NCI-H2081 (cell line): ENCODE measurements around the gene CASP3.
A peak's percentile ranks its signal among the peaks of the same experiment; 100 is the strongest.
"Not testable (repeated sequence)": the region's sequence is repeated elsewhere in the genome, so short reads cannot be mapped to it uniquely, and the experiment has no call there.

Experiments used
- DNase-seq, 2 experiments: peaks; one replicate each; lab custom pipeline; 2025; lab: John Stamatoyannopoulos, UW

Gene CASP3

DNA sequence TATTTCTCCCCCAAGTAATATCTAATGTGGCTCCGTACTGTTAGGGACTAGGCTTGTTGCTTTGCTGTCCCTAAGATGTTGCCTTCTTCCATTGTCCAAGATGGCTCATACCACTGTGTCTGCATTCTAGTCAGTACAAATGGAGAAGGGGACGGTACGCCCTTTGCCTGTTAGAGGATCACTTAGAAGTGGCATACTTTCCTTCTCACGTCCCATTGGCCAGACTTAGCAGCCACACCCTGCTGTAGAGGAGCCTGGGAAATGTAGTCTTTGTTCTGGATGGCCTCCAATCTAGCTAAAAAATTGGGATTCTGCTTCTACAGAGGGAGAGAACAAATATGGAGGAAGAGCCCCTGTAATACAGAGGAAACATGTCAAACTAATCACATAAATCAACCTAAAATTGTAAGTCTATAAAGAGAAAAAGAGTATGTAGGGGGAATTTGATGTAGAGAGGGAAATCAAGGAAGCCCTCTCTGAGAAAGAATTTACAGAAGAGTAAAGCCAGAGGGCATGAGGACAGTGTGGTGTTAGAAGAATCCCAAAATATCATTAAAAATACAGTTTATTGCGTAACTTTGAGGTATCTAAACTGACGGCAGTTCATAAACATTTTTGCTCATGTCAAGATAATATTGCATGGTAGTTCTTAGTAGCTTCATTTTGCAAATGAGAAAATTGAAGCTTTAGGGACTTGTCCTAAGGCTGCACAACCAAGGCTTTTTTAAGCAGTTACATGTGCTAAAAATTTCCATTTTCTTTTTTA is 15.4 kb upstream of the CASP3 start:
- DNase-seq, result no peak

DNA sequence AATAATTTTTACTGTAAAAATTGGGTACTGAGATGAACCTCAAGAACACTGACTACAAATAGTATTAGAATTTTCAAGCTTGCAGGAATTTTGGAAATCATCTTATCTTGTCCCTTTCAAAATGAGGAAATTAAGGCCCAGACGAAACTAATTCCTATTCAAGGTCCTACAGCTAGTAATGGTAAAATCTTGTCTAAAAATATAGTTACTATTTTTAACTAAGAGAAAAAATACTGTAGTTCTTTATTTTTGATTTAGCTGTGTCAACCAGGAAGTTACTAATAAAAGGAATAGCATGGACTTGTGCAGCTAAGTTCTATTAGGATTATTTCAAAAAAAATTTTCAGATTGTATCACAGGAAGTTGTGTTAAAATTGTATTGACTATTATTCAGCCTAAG is 13.0 kb upstream of the CASP3 start:
- no peak for DNase-seq

DNA sequence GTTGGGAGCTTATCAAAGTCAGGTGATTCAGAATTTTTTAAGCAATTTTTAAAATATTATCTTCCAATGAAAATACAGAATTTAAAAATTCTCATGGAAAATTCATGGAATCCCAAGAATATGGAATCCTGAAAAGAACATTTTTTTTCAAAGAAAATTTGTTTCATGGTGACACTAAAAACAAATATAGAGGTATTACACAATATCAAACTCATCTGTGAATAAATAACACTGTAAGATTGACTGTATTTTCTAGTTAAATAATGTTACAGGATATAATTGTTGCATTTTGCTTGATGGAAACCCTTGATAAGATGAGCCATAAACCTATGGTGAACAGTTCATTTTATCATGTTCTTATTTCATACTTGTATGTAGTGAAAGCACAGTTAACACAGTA is 11.7 kb upstream of the CASP3 start:
- DNase-seq, result no peak

DNA sequence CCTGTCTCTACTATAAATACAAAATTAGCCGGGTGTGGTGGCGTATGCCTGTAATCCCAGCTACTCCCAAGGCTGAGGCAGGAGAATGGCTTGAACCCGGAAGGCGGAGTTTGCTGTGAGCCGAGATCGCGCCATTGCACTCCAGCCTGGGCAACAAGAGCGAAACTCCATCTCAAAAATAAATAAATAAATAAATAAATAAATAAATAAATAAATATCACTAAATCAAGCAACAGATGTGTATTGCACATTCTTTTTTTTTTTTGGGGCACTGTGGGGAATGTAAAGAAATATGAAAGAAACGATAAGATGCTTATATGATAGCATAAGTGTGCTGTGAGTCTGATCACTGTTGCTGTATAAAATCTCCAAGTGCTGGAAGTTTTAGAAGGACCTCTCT is 8.6 kb upstream of the CASP3 start:
- not testable (repeated sequence) for DNase-seq

DNA sequence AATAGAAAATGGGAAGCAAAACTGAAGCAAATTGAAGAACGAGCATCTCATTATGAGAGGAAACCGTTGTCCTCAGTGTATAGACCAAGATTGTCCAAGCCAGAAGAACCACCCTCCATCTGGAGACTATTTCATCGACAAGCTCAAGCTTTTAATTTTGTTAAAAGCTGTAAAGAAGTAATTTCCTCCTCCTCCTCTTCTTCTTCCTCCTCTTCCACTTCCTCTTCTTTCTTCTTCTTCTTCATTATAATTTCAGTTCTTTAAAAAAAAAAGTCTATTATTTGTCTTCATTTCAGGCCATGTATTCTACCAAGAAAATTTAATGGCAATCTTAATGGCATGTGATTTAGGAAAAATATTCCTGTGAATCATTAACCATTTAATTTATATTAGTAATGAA is 7.9 kb upstream of the CASP3 start:
- no peak for DNase-seq

DNA sequence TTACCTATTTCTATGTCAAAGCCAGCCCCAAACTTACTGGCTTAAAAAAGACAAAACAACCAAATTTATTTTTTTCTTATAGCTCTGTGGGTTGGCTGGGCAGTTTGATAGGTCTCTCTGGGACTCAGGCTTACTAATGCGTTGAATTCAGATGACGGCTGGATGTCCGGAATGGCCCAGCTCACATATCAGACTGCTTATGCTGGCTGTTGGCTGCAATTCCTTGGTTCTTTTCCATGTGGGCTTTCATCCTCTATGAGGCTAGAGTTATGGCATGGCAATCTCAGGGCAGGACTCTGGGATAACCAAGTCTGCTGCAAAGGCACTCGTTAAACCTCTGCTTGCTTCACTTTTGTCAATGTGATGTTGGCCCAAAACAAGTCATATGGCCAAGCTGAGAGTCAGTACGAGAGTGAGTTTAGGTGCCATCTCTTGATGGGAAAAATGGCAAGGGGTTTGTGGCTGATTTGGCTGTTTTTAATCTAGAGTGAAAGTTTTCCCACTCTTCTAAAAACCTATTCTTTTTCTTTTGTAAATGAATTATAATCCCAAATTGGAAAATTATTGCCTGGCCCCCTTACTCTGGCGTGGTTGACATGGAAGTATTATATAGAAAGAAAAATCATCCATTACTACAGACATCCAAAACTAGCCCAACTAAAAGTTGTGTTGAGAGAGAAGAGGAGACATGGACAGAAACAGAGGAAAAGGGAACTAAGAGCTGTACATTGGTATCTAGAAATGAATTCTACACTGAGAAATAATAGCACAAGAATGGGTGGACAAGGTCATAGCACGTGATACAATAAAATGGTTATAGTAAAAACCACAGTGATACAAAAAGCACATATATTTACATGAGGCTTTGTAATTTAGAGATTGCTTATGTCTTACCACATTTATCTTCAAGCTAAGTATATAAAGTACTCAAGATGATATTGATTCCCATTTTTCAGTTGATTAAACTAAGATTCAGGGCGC is 6.9 kb upstream of the CASP3 start:
- DNase-seq, result no peak

DNA sequence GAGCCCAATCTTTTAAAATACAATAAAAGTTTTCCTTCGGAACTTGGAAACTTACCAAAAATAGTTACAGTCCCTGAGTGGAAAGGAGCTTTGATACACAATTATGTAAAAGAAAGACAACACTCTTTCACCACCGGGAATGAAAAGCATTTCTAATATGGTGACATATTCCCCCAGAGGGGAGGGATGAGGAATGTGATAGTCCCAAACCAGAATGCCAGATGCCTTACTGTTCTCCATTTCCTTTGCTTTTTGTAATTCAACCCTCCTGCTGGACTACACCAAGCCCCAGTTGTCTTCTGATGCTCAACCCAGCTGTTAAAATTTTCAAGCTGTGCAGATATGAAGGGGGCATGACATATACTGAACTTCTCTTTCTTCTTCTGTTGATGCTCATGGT is 4.4 kb upstream of the CASP3 start:
- DNase-seq, result no peak

DNA sequence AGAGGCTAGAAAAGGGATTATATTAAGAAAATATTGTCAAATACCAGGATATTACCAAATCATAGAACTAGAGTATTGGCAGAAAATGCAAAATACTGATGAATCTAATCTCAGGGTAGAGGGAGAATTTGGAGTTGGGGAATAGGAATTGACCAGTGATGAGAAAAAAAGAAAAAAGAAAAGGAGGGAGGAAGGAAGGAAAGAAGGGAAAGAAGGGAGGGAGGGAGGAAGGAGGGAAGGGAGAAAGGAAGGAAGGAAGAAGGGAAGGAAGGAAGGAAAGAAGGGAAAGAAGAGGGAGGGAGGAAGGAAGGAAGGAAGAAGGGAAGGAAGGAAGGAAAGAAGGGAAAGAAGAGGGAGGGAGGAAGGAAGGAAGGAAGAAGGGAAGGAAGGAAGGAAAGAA is 3.4 kb upstream of the CASP3 start:
- DNase-seq, result not testable (repeated sequence)

DNA sequence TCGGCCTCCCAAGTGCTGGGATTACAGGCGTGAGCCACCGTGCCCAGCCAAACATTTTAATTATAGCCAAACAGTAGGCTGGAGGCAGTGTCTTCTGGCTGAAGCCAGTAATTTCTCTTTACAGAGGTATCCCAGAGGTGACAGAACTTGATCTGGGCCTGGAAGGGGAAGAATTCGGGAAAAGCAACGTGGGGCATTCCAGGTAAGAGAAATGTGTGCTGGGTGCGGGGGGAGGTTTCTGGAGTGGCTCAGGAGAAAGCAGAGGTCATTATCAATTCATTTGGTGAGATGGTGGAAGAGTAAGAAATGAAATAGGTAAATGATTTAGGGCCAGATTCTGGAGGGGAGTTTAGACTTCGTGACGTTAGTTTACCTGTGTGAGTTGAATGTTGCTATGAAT is 2.7 kb upstream of the CASP3 start:
- no peak for DNase-seq

DNA sequence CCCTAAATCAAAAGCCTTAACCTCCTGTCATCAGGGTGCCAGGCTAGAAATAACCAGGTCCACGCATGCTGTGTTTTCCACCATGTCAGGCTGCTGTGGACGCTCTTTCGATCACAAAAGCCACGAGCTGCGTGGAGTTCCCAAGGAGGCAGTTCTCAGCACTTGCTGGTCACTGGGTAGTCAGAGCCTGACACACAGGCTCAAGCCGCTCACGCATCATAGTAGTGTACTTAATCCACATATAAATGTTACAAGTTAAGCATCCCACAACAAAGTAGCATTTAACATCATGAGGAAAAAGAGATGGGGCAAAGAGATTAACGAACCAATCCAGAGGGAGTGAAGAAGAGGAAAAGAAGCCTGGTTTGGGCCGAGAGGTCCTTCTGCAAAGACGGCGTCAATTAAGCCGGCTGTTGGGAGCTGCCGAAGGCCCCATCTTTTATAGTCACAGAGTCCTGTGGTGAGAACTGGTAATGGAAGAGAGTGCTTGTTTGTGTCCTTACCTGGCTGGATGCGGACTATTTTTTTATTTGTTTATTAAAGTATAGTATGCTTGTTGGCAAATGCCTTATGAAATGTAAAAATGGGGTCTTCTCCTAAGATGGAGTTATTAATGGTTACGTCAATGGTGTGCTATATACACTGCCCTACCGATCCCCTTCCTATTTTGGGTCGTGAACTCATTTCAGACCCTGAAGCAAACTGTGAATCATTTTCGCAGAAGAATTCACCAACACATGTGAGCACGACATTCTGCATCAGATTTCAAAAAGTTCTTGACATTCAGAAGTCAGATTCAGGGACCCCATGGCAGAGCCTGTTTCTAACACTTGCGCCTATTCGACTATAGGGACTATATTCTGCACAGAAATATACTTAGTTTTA is 966 bp upstream of the CASP3 start:
- DNase-seq, result peak in 1 of 2 experiments; percentile 32

DNA sequence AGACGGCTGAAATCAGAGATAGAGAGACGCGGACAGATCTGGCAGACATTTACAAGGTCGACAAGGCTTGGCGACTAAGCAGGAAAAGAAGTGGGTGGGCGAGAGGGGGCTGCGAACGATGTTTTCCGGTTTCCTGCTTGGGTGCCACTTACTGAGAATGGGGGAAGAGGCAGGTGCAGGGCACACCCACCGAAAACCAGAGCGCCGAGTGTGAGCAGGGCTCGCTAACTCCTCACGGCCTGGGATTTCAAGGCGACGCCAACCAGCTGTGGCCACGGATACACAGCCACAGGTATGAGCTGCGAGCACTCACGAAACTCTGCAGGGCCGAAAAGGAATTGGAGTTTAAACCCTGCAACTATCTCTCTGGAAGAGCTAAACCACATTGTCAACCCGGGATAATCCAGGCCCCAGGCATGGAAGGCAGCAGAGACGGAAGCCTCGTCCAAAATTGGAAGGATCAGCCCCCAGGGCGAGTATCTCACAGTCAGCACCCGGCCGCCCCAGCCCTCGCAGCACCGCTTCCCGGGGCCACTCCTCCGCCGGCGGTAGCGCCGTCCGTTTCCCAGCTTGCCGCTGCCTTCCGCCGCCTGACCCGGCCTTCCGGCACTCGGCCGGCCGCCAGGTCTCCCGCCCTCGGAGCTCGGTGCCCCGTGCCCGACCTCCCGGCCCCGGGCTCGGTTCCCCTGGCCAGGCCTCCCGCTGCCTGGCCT is 778 bp downstream of the CASP3 start:
- peak in 1 of 2 experiments; percentile 39 for DNase-seq

DNA sequence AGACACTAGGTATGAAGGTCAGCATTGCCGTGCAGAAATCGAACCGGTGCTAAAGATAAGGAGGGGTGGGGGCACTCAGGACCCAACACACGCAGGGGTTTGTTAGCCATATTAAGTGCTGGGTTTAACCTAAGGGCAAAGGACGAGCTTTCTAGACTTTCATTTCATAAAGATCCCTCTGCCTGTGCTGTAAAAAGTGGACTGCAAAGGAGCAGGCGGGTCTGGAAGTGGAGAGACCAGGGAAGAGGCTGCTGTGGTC is 1.3 kb downstream of the CASP3 start:
- no peak for DNase-seq

DNA sequence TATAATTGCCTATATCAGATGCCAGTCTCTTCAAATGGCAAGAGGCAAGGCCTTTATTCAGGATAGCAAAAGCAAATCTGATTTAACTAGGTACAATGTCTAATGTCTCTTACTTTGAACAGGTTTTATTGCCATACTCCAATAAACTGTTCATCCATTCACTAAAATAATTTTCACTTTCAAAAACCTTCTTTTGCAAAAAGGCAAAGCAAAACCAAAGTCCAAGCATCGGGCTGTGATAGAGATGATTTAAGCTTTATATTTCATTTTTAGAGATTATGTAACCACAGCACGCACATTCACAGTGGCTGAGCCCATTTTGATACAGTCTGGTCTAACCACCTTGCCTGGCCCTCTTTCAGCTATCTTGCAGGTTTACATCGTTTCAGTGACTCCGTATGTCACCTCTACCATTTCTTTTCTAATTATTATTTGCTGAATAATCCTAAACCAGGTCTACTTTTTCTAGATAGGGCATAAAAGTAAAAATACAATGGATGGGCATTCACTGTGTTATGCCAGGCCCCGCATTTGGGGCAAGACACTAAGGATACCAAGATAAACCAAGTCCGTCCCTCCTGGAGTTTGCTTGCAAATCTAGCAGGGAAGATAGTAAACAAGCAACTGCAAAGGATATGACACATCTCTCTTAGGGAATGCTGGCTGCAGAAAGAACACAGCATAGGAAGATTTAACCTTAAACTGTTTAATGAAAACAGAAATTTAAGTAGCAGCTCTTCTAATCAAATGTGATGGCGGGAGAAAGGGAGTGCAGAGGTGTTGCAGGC is 1.8 kb downstream of the CASP3 start:
- DNase-seq, result no peak

DNA sequence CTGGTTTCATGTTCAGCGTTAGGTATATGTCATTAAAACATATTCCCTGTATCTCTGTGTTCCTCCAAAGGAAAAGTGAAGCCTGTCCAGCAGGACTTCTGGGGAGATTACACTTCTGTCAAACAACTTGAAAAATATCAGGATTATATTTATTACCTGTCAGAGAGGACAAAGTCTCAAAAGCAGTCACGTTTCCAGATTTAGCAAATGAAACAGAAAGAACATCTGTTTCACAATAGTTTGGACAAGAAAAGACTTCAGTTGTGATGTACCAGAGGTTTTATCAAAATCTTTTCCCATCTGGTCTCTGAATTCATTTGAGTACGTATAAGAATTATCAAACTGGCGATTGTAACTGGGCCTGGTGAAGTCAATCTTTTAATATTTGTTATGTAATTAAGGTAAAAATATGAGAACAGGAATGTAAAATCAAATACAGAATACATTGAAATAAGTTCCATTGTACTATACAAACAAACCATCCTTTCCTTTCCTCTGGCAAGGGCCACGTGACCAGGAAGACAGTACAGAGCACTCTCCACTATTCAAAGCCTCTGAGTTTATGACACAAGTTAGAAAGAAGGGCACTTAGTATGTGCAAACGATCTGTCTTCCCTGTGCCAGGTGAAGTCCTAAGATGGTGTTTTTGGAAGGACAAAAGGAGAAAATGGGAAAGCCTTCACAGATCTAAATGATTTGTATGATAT is 3.2 kb downstream of the CASP3 start:
- DNase-seq, result no peak

DNA sequence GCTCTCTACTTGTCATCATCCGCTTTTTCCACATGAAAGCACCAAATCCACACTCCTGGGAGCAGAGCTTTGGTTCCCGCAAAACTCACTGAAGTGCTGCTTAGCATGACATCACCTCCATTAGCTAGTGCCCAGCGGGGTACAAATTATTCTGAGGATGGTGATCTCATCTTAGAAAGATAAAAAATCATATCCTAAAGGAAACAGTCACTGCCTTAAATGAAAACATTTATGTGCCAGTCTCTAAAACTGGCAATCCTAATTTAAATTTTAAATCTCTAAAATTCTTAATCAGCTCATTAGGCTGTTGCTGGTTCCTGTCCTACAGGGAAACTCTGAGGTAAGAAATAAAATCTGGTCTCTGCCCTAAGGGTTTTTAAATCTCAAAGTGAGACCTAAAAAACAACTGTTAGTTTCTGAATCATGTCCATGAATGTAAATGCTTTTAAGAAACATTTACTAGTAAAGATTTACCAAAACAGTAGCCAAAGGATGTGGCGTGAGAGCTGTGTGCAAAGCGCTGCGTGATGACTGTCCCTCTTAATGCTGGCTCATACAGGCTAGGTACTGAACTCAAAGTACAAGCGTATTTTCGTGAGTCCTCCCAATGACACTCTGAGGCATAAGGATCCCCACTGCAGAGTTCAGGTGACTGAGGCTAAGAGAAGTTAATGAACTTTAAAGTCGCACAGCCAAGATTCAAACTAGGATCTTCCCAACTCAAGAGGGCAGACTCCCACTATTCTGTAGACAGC is 4.5 kb downstream of the CASP3 start:
- no peak for DNase-seq

DNA sequence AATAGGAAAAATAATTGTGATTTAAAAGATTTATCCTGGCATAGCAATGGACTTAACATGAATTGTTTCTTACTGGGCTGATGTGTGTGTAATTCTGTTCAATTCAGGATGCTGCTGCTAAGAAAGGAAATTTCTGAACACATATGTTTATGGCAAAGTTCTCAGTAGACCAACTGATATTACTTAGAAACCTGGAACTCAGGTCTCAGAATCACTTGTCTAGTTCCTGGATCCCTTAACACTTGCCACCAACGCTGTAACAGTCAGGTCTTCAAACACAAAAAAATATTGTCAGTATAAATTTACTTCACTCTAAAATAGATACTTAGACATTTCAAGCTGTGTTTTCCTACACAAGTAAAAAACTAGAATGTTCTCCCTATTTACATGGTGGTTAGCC is 5.5 kb downstream of the CASP3 start:
- no peak for DNase-seq

DNA sequence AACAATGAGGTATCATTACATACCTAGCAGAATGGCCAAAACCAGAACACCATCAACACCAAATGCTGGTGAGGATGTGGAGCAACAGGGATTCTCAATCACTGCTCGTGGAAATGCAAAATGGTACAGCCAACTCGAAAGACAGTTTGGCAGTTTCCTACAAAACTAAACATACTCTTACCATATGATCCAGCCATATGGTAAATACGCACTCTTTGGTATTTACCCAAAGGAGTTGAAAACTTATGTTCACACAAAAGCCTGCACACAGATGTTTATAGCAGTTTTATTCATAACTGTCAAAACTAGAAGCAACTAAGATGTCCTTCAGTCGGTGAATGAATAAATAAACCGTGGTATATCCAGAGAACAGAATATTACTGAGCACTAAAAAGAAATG is 7.8 kb downstream of the CASP3 start:
- DNase-seq, result no peak

DNA sequence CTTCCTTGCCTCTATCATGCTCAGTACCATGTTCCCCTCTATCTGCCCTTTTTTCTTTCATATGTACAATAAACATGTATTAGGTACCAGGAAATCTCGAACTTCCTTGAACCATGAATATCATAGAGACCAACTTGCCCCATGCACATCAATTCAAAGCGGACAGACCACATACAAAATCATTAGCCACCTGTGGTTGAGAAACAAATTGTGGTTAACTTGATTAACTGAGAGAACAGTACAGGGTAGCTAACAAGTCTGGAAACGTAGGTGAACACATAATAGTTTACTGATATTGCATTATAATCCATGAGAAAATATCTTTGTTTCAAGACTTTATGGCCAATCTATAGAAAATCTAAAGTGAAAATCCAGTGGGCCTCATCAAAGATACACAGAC is 8.2 kb downstream of the CASP3 start:
- DNase-seq, result no peak

DNA sequence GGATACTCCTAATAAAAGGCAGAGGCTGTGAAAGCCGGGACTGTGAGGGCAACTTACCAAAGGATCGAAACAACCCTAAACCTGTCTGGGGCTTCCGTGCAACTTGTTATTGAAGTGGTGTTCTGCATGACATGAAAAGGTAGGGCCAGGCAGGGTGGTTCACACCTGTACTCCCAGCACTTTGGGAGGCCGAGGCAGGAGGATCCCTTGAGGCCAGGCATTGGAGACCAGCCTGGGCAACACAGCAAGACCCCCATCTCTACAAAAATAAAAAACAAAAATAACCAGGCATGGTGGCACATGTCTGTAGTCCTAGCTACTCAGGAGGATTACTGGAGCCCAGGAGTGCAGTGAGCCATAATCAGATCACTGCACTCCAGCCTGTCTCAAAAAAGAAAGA is 12.3 kb downstream of the CASP3 start:
- DNase-seq, result no peak

DNA sequence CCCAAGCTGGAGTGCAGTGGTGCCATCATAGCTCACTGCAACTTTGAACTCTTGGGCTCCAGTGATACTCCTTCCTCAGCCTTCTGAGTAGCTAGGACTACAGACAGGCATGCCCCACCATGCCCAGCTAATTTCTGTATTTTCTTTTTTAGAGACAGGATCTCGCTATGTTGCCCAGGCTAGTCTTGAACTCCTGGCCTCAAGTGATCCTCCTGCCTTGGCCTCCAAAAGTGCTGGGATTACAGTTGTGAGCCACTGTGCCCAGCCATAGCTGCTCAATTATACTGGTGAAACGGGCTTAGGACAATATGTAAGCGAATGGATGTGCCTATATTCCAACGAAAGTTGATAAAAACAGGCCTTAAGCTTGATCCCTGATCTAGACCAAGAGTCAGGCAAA is 13.1 kb downstream of the CASP3 start:
- DNase-seq, result no peak
